ENCODE measurements around the gene ERRFI1.
A peak's percentile ranks its signal among the peaks of the same experiment; 100 is the strongest.

ERRFI1 gene

DNA sequence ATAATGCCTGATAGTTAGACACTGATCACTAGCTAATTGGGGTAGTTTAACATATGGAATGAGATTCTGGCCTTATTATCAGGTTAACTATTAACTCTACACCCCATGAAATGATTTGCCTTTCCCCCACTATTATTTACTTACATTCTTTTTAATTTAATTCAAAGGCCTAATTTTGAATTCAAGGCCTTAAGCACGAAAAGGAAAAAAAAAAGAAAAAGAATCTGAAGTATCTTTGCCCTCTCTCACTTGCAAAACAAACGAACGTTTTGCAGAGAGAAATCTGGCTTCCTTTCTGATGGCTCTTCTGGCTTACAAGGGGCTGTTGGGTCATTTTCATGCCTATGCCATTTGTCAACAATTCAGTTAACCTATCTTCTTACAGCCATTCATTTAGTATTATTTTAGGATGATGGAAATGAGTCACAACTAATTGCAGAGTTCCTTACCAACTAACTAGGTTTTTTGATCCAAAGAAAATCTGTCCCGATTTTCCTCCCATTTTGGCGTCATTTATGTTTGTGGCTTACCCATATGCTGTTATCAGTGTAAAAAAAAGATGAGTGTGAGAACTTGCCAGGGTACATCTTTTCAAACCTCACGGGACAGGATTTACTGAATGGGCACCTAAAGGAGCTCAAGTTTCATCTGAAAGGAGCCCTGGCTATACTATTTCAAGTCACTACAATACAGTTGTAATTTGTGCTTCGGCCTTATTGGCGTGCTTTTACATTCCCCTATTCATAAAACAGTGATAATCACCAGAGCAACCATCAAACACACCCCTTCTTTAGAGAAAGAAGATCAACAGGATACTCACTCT is 1.9 kb upstream of the ERRFI1 start:
- peaks cover 52% of the 10 kb centered on the region for H3K27me3 Mint-ChIP-seq (ENCODE audit: low read depth)
- H3K9me3 Mint-ChIP-seq: no peaks in the 10 kb centered on the region
- H3K27ac Mint-ChIP-seq: no peak overlapping the region
- peaks cover 2% of the 10 kb centered on the region for H3K36me3 Mint-ChIP-seq (ENCODE audit: low read depth)
- H3K4me3 Mint-ChIP-seq: no peak overlapping the region
- peaks cover 10% of the 10 kb centered on the region for H3K4me1 Mint-ChIP-seq (ENCODE audit: low read depth)

DNA sequence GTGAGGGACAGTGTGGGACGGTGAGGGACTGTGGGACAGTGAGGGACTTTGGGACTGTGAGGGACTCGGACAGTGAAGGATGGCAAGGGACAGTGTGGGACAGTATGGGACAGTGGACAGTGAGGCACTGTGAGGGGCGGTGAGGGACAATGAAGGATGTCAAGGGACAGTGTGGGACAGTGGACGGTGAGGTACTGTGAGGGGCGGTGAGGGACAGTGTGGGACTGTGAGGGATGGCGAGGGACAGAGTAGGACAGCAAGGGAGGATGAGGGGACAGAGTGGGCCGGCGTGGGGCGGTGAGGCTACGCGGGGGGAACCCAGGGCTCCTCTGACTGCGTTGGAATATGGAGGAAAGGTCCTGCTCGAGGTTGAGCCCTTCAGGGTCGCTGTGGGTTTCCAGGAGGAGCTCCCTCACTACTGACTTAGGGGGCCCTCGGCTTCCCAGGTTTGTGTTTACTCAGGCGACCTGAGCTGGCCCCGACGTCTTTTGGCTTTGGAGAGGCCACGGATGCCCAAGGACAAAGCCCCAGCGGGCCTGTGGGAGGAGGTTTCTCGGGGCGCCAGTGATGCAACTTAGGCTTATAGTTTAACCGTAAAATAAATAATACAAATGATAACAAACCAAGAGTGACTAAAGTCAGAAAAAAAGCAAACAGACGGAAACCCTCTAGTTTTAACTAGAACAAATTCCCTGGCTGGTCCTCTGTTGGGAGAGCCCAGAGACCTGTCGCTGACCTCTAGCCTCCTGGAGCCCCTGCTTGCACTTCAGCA is 1.1 kb upstream of the ERRFI1 start:
- H3K27me3 Mint-ChIP-seq (ENCODE audit: low read depth): peaks cover 60% of the 10 kb centered on the region
- H3K36me3 Mint-ChIP-seq (ENCODE audit: low read depth): peaks cover 2% of the 10 kb centered on the region
- peak overlapping the region; percentile 46 for H3K4me3 Mint-ChIP-seq
- no peaks in the 10 kb centered on the region for H3K9me3 Mint-ChIP-seq
- H3K27ac Mint-ChIP-seq: no peak overlapping the region
- peaks cover 10% of the 10 kb centered on the region for H3K4me1 Mint-ChIP-seq (ENCODE audit: low read depth)

DNA sequence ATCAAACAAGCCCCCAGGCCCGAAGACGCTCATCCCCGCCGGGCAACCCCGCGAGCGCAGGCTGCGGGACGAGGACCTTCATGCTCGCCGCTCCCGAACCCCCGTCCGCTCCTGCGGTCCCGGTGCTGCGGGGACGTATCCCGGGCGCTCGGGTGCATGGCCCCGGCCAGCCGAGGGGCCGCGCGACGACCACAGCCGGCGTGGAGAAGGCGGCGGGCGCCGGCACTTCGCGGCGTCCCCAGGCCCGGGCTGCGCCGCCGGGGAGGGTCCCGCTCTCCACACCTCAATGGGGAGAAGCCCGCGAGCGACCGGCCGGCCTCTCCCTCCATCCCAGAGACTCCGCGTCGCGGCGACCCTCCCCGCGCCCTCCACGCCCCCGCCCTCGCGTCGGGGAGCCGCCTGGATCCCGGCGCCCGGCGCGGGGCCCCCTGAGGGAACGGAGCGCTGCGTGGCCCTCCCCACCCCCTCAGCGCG is 401 bp downstream of the ERRFI1 start:
- Mint-ChIP-seq H3K27me3 (ENCODE audit: low read depth) (peaks cover 73% of the 10 kb centered on the region), H3K9me3 (no peaks in the 10 kb centered on the region), H3K36me3 (ENCODE audit: low read depth) (peaks cover 2% of the 10 kb centered on the region), H3K4me1 (ENCODE audit: low read depth) (peaks cover 10% of the 10 kb centered on the region), H3K27ac (peak overlapping the region; percentile 32), H3K4me3 (peak overlapping the region; percentile 86)

DNA sequence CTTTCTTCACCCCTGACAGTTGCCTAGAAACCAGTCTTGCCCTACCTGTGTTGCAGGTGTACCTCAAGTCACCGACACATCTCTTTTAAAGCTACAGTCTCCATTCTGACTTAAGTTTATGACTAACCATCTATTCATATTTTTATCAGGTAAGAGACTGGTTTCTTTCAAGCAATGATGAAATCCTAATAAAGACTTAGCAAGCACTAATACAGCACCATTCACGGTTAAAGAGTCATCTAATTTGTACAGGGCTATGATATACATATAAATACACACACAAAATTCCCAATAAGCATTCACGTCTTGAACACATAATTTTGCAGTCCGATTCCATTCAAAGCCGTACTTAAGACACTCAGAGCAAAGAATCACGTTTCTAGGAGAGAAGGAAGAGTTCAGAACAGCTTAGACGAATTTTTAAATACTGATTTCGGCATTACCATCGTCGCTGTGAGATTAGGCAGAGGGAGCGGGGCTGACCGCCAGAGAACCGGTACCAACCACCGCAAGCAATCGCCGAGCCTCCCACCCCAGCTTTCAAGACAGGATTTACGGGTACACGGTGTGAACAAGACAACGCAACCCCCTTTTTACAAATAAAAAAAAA is 943 bp downstream of the ERRFI1 start:
- Mint-ChIP-seq H3K4me1 (ENCODE audit: low read depth) (peaks cover 10% of the 10 kb centered on the region), H3K27me3 (ENCODE audit: low read depth) (peaks cover 74% of the 10 kb centered on the region), H3K4me3 (peak overlapping the region; percentile 86), H3K27ac (peak overlapping the region; percentile 32), H3K9me3 (no peaks in the 10 kb centered on the region), H3K36me3 (ENCODE audit: low read depth) (peaks cover 2% of the 10 kb centered on the region)

DNA sequence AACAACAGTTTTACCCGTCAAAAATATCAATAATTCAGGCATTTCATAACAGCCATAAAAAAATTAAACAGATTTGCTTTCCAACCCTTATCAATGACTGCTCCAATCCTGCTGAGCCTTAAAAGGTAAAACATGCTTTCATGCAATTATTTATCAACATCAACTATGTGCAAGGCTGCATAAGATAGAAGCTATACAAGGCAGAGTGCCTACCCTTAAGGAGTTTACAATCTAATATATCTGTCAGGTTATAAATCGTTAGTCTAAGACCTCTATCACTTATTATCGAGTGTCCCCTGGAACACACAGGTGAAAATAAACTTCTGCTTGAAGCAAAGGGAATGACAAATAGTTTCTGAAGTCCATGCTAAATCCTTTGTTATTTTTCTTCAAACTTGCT is 1.8 kb downstream of the ERRFI1 start:
- H3K4me1 Mint-ChIP-seq (ENCODE audit: low read depth): peaks cover 10% of the 10 kb centered on the region
- no peak overlapping the region for H3K27ac Mint-ChIP-seq
- no peak overlapping the region for H3K4me3 Mint-ChIP-seq
- H3K36me3 Mint-ChIP-seq (ENCODE audit: low read depth): peaks cover 2% of the 10 kb centered on the region
- peaks cover 79% of the 10 kb centered on the region for H3K27me3 Mint-ChIP-seq (ENCODE audit: low read depth)
- no peaks in the 10 kb centered on the region for H3K9me3 Mint-ChIP-seq

DNA sequence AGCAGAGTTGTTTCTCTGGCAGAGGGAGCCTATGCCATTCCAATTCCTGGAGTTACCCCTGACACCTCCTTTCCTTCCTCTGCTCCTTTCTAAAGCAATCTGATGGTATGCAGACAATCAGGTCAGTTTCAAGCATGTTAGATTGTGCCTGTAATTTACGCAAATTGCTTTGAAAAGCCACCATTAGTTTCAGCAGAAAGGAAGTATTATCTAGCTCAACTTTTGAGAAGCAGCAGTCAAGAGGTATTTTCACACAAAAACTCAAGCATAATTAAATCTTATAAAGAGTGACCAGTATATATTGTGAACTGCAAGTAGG is 2.2 kb downstream of the ERRFI1 start:
- Mint-ChIP-seq H3K27ac (no peak overlapping the region), H3K9me3 (no peaks in the 10 kb centered on the region), H3K4me3 (no peak overlapping the region), H3K36me3 (ENCODE audit: low read depth) (peaks cover 2% of the 10 kb centered on the region), H3K27me3 (ENCODE audit: low read depth) (peaks cover 80% of the 10 kb centered on the region), H3K4me1 (ENCODE audit: low read depth) (peaks cover 10% of the 10 kb centered on the region)

DNA sequence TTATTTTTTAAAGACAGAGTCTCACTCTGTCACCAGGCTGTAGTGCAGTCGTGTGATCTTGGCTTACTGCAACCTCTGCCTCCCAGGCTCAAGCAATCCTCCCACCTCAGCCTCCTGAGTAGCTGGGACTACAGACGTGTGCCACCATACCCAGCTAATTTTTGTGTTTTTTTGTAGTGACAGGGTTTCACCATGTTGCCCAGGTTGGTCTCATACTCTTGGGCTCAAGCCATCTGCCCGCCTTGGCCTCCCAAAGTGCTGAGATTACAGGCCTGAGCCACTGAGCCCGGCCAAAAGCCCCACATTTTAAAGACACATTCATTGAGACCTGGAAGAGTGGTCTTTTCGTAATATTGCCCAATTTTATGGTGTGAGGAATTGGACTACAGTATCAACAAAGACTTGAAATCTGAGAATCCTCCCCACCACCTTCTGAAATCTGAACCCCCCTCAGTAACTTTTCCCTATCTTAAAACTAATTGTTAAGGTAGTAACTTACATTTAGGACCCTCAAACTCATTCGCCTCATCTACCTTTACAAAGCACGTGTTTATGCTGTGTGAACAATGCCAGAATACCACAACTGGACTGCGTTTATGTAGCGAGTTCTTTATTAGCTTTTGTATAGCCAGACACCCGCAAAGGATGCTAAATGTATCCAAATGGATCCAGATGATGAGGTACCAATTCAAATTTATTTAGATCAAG is 2.7 kb downstream of the ERRFI1 start:
- Mint-ChIP-seq H3K4me1 (ENCODE audit: low read depth) (peaks cover 10% of the 10 kb centered on the region), H3K4me3 (no peak overlapping the region), H3K36me3 (ENCODE audit: low read depth) (peaks cover 2% of the 10 kb centered on the region), H3K9me3 (no peaks in the 10 kb centered on the region), H3K27me3 (ENCODE audit: low read depth) (peaks cover 80% of the 10 kb centered on the region), H3K27ac (no peak overlapping the region)

DNA sequence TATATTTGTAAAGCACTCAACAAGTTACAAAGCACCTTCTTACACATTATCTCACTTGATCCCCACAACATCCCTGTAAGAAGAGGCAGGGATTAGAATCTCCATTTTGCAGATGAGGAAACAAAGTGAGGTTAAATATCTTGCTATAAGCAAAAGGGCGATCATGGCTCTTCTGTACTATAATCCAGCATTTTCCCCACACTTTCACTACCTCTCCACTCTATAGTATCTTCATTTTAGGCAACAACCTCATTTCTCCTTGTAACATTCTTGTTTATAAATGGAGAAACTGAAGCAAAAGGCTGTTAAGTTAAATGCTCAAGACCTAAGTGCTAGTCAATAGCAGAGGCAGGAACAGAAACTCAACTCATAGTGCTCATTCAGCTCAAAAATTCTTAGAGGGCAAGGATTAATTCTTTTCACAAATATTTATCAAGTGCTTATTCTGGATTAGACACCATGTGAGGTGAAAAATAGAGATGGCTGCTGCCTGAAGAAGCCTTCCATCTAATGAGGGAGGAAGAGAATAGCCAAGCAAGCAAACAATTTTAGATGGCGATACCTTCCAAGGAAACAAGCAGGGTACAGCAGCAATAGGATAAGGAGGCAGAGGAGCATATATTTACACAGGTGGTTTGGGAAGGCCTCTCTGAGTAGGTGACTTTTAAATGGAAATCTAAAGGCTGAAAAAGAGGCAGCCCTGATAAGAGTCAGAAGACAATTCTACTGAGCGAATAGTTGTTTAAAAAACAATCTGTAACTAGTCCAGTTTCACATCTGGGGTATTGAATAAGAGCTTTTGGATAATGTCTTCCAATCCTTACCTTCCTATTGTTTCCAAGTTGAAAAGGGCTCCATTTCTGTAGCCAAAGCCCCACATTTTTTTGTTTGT is 3.5 kb downstream of the ERRFI1 start:
- peaks cover 10% of the 10 kb centered on the region for H3K4me1 Mint-ChIP-seq (ENCODE audit: low read depth)
- no peak overlapping the region for H3K4me3 Mint-ChIP-seq
- H3K27me3 Mint-ChIP-seq (ENCODE audit: low read depth): peaks cover 80% of the 10 kb centered on the region
- H3K36me3 Mint-ChIP-seq (ENCODE audit: low read depth): peaks cover 2% of the 10 kb centered on the region
- H3K9me3 Mint-ChIP-seq: no peaks in the 10 kb centered on the region
- no peak overlapping the region for H3K27ac Mint-ChIP-seq

DNA sequence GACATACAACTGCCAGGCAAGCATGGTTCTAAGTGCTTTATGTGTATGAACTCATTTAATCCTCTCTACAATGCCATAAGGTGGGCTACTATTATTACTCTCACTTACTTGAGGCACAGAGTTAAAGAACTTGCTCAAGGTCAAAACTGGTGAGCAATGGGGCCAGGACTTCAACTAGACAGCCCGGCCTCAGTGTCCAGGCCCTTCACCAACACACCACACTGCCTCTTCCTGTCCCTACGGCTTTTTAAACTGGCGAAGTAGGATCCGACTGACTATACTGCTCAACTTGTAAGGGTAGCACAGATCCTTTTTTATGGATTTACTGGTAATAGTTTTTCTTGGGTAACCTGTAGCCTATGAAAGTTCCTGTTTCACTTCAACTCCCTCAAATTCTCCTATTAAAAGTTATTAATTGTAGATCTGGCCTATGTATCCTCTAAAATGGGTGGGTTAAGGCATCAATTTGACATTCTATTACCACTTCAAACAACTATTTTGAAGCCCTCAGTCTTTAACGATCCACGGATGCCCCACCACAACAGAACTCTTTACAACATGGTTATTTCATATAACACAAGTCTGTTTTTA is 4.3 kb downstream of the ERRFI1 start:
- Mint-ChIP-seq H3K27ac (no peak overlapping the region), H3K9me3 (no peaks in the 10 kb centered on the region), H3K36me3 (ENCODE audit: low read depth) (peaks cover 2% of the 10 kb centered on the region), H3K4me1 (ENCODE audit: low read depth) (peaks cover 7% of the 10 kb centered on the region), H3K4me3 (no peak overlapping the region), H3K27me3 (ENCODE audit: low read depth) (peaks cover 80% of the 10 kb centered on the region)

DNA sequence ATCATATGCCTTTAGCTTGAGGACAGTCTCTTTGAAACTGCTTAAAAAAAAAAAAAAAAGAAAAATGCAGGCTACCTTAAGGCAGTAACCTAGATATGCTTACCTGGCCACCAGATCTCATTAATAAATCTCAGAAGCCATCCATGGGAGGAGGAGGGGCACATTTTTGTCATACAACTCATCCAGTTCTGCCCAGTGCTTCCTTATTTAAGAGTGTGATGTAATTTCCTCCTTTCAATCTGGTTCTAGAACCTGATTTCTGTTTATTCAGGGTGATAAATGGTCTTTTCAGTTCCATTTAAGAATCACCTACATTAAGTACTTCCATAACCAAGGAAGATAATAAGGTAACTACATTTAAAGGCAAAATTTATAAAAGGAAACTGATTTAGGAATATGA is 6.1 kb downstream of the ERRFI1 start:
- no peaks in the 10 kb centered on the region for H3K9me3 Mint-ChIP-seq
- no peak overlapping the region for H3K27ac Mint-ChIP-seq
- H3K27me3 Mint-ChIP-seq (ENCODE audit: low read depth): peaks cover 87% of the 10 kb centered on the region
- no peaks in the 10 kb centered on the region for H3K36me3 Mint-ChIP-seq (ENCODE audit: low read depth)
- H3K4me1 Mint-ChIP-seq (ENCODE audit: low read depth): peaks cover 1% of the 10 kb centered on the region
- no peak overlapping the region for H3K4me3 Mint-ChIP-seq

DNA sequence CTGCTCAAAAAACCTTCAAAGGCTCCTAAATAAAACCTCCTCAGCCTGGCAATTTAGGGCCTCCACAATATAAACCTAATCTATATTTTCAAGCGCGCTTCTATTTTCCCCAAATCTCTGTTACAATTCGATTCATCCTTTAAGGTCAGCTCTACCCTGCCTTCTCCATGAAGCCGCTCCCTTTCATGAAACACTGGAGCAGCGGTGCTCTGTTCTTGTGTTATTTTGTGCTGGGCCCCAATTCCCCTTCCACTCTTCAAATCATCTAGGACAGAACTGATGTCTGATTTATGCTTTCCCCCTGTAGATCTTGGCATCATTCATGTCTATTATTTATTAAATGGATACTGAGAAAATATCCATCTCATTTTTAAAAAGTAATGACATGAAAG is 6.9 kb downstream of the ERRFI1 start:
- Mint-ChIP-seq H3K36me3 (ENCODE audit: low read depth) (no peaks in the 10 kb centered on the region), H3K4me1 (ENCODE audit: low read depth) (no peaks in the 10 kb centered on the region), H3K27ac (no peak overlapping the region), H3K27me3 (ENCODE audit: low read depth) (peaks cover 81% of the 10 kb centered on the region), H3K9me3 (no peaks in the 10 kb centered on the region), H3K4me3 (no peak overlapping the region)

DNA sequence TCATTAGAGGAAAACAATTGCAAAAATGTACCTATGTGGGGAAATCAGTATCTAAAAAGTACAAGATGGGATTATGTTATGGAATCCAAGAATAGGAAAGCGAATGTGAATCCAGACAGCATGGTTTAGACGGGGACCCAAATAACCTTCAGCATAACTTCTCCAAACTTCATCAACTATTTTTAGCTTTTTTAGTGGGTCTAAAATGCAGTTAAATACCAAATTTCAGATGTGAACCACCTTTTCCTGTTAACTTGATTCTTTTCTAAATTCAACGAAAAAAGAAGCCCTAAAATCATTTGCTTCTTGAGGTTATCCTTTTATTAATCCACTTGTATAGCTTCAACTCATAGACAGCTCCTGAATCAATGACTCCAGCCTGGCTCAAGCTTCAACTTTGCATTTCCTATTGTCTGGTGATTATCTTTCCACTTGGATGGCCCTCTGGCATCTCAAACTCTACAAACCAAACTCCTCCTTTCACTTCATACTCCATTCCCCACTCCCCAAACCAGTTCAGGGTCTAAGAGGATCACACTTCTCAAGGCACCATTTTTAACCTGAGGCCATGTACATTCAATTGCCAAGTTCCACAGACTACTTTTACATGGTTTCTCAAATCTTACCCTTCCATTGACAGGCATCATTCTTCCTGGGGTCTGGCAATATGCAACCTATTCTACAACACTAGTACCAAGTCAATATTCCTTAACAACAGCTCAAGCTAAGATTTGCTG is 7.4 kb downstream of the ERRFI1 start:
- H3K27me3 Mint-ChIP-seq (ENCODE audit: low read depth): peaks cover 76% of the 10 kb centered on the region
- H3K9me3 Mint-ChIP-seq: no peaks in the 10 kb centered on the region
- H3K4me1 Mint-ChIP-seq (ENCODE audit: low read depth): no peaks in the 10 kb centered on the region
- H3K36me3 Mint-ChIP-seq (ENCODE audit: low read depth): no peaks in the 10 kb centered on the region
- no peak overlapping the region for H3K27ac Mint-ChIP-seq
- H3K4me3 Mint-ChIP-seq: no peak overlapping the region

All from T-helper 1 cell treated with Interleukin-12 subunit alpha and Interleukin-12 subunit beta and Interleukin-4 antibody, amounts not matched to agents 30 μg/mL and 1 μg/mL, for 36 hours (primary cell).